ENCODE data around the gene CAMK4.

DNA sequence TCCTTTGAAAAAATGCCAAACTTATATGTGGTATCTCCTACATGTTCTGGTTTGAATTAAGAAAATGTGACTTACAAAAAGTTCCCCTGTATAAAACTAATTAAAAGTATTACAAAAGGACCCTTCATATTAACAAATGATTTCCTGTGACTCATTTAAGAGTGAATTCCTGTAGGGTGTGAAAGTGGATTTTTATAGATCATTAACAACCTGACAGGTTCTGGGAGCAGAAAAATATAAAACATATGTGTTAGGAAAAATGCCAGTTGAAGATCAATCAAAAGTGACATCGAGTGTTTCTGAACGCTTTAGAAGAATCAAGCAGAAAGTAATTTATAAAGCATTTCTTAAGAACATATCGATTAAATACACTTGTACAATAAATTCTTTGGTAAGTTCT lies 35.5 kb downstream of the CAMK4 start:
- TF ChIP-seq GATA2 (IDR thresholded peaks at IDR 0.05; ENCODE audit: low read depth, low read length) (no peak), GATA3 (IDR thresholded peaks at IDR 0.05; ENCODE audit: low read depth, low read length) (no peak)
